GM12872 (cell line): ENCODE data around the gene CPOX.

Source experiments
- TF ChIP-seq, protein P1 (sequence below): IDR thresholded peaks from 3 replicates; pipeline ENCODE4 v1.5.1; 2011; ENCODE audit warnings: low read depth, mild to moderate bottlenecking, low read length, moderate library complexity; ENCODE audit not compliant: insufficient read depth

CPOX gene

DNA sequence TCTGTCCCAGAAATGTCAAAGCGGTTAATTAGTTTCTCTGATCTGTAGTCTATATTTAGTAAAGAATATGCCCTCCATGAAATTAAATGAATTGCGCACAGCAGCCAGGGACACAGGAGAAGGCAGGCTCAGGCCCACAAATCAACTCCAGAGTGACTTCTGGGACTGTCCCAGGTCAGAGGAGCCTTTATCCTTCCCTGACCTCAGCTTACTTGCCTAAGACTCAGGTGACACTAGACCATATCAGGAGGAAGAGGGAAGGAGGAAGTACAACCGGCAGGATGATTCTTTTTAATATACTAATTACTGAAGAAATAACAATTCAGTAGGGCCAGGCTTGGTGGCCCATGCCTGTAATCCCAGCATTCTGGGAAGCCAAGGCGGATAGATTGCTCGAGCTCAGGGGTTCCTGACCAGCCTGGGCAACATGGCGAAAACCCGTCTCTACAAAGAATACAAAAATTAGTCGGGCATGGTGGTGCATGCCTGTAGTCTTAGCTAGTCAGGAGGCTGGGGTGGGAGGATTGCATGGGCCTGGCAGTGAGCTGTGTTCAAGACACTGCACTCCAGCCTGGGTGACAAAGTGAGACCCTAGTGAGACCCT, 63.5 kb downstream of the CPOX start:
- TF ChIP-seq, protein P1, sequence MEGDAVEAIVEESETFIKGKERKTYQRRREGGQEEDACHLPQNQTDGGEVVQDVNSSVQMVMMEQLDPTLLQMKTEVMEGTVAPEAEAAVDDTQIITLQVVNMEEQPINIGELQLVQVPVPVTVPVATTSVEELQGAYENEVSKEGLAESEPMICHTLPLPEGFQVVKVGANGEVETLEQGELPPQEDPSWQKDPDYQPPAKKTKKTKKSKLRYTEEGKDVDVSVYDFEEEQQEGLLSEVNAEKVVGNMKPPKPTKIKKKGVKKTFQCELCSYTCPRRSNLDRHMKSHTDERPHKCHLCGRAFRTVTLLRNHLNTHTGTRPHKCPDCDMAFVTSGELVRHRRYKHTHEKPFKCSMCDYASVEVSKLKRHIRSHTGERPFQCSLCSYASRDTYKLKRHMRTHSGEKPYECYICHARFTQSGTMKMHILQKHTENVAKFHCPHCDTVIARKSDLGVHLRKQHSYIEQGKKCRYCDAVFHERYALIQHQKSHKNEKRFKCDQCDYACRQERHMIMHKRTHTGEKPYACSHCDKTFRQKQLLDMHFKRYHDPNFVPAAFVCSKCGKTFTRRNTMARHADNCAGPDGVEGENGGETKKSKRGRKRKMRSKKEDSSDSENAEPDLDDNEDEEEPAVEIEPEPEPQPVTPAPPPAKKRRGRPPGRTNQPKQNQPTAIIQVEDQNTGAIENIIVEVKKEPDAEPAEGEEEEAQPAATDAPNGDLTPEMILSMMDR, result no peak
